Neural progenitor cell (in vitro differentiated cells): ENCODE measurements around the gene ST6GALNAC2. TPM values are rescaled to one million over a fixed set of nuclear protein-coding genes. Genes with fewer than 3 reads are reported as not detected.

Experiments
- DNase-seq: peaks from one replicate; pipeline ENCODE4 v3.0.0-alpha.2; 2016; ENCODE audit warnings: low spot score
- H2AFZ ChIP-seq: fragments of 200-600 bp; sonication (generic); replicated peaks from 2 replicates; pipeline ENCODE4 v1.6.1; 2016; ENCODE audit warnings: antibody characterized with exemption
- H3F3A ChIP-seq: fragments of 200-600 bp; sonication (generic); 2 replicates; pipeline ENCODE4 v1.6.1; 2016; ENCODE audit warnings: antibody characterized with exemption, low read depth
- H3K27ac ChIP-seq: fragments of 200-600 bp; sonication (generic); 2 replicates; pipeline ENCODE4 v1.5.1; 2016; ENCODE audit warnings: mild to moderate bottlenecking
- H3K27me3 ChIP-seq: fragments of 200-600 bp; sonication (generic); 2 replicates; pipeline ENCODE4 v1.6.1; 2016; ENCODE audit warnings: mild to moderate bottlenecking, moderate library complexity
- H3K36me3 ChIP-seq: fragments of 200-600 bp; sonication (generic); 2 replicates; pipeline ENCODE4 v1.5.1; 2016
- H3K4me1 ChIP-seq: fragments of 200-600 bp; sonication (generic); 2 replicates; pipeline ENCODE4 v1.6.1; 2016; ENCODE audit warnings: mixed run types
- H3K4me2 ChIP-seq: fragments of 200-600 bp; sonication (generic); 2 replicates; pipeline ENCODE4 v1.6.1; 2016
- H3K4me3 ChIP-seq: fragments of 200-600 bp; sonication (generic); 2 replicates; pipeline ENCODE4 v1.5.1; 2016
- H3K79me2 ChIP-seq: fragments of 200-600 bp; sonication (generic); 2 replicates; pipeline ENCODE4 v1.6.1; 2016; ENCODE audit warnings: low read depth
- H3K9ac ChIP-seq: fragments of 200-600 bp; sonication (generic); 2 replicates; pipeline ENCODE4 v1.6.1; 2016
- H3K9me3 ChIP-seq: fragments of 200-600 bp; sonication (generic); 2 replicates; pipeline ENCODE4 v1.5.1; 2016; ENCODE audit warnings: low read depth
- H4K20me1 ChIP-seq: fragments of 200-600 bp; sonication (generic); 2 replicates; pipeline ENCODE4 v1.6.1; 2016; ENCODE audit warnings: low read depth
- H3K27ac Mint-ChIP-seq: 3 replicates; pipeline ENCODE4 v1.8.0; 2021; ENCODE audit warnings: mixed read lengths
- H3K27me3 Mint-ChIP-seq: 2 replicates; pipeline ENCODE4 v1.8.0; 2022; ENCODE audit warnings: low read depth, mild to moderate bottlenecking, inconsistent platforms, moderate library complexity, mixed read lengths; ENCODE audit not compliant: insufficient read depth
- H3K36me3 Mint-ChIP-seq: 3 replicates; pipeline ENCODE4 v1.8.0; 2021; ENCODE audit warnings: mixed read lengths
- H3K4me1 Mint-ChIP-seq: 3 replicates; pipeline ENCODE4 v1.8.0; 2021; ENCODE audit warnings: mixed read lengths
- H3K4me3 Mint-ChIP-seq: 3 replicates; pipeline ENCODE4 v1.8.0; 2021; ENCODE audit warnings: mild to moderate bottlenecking, moderate library complexity, mixed read lengths
- H3K9me3 Mint-ChIP-seq: 3 replicates; pipeline ENCODE4 v1.8.0; 2020; ENCODE audit warnings: mixed read lengths
- EZH2 ChIP-seq: fragments of 200-600 bp; sonication (generic); IDR thresholded peaks from 2 replicates; pipeline ENCODE4 v1.6.1; 2017; ENCODE audit warnings: antibody characterized with exemption, mild to moderate bottlenecking, moderate library complexity
- EZH2phosphoT487 ChIP-seq: fragments of 200-600 bp; sonication (generic); IDR thresholded peaks from 2 replicates; pipeline ENCODE4 v1.6.1; 2017; ENCODE audit warnings: antibody characterized with exemption
- total RNA-seq: library from RNA; depleted of rRNA; stranded (reverse); fragments of >200 nt; gene quantifications from 2 replicates; pipeline ENCODE4 v1.2.3, GENCODE V29; 2015; ENCODE audit warnings: low replicate concordance
- TF ChIP-seq, protein P1 (sequence below): fragments of 200-600 bp; sonication (generic); IDR thresholded peaks from 2 replicates; pipeline ENCODE4 v1.5.1; 2017; ENCODE audit warnings: antibody characterized with exemption, mild to moderate bottlenecking

Gene ST6GALNAC2
- total RNA-seq, 1 donor from 2014 or later = not detected

DNA sequence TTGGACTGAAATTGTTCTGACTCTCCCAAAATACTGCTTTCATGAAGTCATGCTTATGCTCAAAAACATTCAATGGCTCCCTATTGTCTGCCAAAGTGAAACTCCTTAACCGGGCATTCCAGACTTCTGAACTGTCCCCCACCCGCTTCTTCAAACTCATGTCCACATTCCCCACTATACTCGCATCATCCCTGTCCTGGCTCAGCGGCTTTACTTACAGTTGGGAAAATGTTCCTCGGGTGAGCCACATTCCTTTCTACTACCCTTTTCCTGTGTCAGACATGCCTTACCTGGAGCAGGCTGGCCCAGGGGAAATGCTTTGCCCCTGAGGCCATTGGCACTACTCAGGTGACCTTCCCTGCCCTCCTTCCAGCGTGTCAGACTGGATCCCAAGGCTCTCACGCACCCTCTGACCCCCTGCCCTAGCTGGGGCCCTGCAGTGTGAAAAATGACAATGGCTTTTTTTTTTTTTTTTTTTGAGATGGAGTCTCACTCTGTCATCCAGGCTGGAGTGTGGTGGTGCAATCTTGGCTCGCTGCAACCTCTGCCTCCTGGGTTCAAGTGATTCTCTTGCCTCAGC, 53.5 kb downstream of the ST6GALNAC2 start:
- peaks cover 25% of the 10 kb centered on the region for H3K27me3 Mint-ChIP-seq
- no peak for DNase-seq
- no peak overlapping the region for H3K4me3 ChIP-seq
- H3K36me3 ChIP-seq = no peaks in the 10 kb centered on the region
- no peaks in the 10 kb centered on the region for H3K9me3 Mint-ChIP-seq
- peaks cover 11% of the 10 kb centered on the region for H3F3A ChIP-seq
- H3K9me3 ChIP-seq = no peaks in the 10 kb centered on the region
- peaks cover 39% of the 10 kb centered on the region for H3K4me1 Mint-ChIP-seq
- H3K4me2 ChIP-seq = no peak overlapping the region
- peaks cover 29% of the 10 kb centered on the region for H3K27me3 ChIP-seq
- no peaks in the 10 kb centered on the region for H3K36me3 Mint-ChIP-seq
- TF ChIP-seq, protein P1, sequence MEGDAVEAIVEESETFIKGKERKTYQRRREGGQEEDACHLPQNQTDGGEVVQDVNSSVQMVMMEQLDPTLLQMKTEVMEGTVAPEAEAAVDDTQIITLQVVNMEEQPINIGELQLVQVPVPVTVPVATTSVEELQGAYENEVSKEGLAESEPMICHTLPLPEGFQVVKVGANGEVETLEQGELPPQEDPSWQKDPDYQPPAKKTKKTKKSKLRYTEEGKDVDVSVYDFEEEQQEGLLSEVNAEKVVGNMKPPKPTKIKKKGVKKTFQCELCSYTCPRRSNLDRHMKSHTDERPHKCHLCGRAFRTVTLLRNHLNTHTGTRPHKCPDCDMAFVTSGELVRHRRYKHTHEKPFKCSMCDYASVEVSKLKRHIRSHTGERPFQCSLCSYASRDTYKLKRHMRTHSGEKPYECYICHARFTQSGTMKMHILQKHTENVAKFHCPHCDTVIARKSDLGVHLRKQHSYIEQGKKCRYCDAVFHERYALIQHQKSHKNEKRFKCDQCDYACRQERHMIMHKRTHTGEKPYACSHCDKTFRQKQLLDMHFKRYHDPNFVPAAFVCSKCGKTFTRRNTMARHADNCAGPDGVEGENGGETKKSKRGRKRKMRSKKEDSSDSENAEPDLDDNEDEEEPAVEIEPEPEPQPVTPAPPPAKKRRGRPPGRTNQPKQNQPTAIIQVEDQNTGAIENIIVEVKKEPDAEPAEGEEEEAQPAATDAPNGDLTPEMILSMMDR = no peak
- no peak for TF ChIP-seq EZH2
- no peak for TF ChIP-seq EZH2phosphoT487
- H3K79me2 ChIP-seq = no peaks in the 10 kb centered on the region
- peak overlapping the region; percentile 94 for H3K27ac Mint-ChIP-seq
- no peak overlapping the region for H3K4me3 Mint-ChIP-seq
- H4K20me1 ChIP-seq = peaks cover 3% of the 10 kb centered on the region
- H3K27ac ChIP-seq = no peak overlapping the region
- no peak overlapping the region for H3K9ac ChIP-seq
- H2AFZ ChIP-seq = no peak overlapping the region
- H3K4me1 ChIP-seq = peaks cover 9% of the 10 kb centered on the region

DNA sequence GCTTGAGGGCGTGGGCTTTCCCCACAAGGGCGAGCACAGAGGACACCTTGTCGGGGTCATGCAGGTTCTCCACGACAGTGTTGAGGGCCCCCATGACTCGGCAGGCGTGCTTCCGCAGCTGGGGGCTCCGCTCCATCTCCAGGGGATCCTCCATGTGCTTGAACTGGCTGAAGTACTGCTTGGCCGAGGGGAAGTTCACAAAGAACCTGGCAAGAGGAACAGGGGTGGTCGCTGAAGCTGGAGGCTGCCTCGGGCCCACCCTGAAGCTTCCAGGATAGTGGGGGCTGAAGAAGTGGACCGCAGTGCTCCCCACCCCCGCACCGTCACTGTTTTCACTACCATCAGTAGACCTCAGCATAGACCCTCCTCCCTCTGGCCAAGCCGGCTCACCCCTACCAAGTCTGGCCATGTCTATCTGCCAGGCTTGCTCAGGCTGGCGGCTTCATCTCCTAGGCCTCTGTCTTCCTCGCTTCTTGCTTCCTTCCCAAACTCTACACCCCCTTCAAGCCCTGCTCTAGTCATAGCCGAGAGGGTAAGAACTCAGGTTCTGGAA, 54.1 kb downstream of the ST6GALNAC2 start:
- Histone ChIP-seq H3K36me3 (no peaks in the 10 kb centered on the region), H3K4me3 (no peak overlapping the region), H3K9me3 (no peaks in the 10 kb centered on the region), H3K4me1 (peaks cover 9% of the 10 kb centered on the region), H3F3A (peaks cover 5% of the 10 kb centered on the region), H2AFZ (no peak overlapping the region), H3K27ac (no peak overlapping the region), H3K4me2 (no peak overlapping the region), H4K20me1 (peaks cover 2% of the 10 kb centered on the region), H3K9ac (no peak overlapping the region), H3K27me3 (peaks cover 23% of the 10 kb centered on the region), H3K79me2 (no peaks in the 10 kb centered on the region)
- peaks cover 38% of the 10 kb centered on the region for H3K4me1 Mint-ChIP-seq
- peaks cover 21% of the 10 kb centered on the region for H3K27me3 Mint-ChIP-seq
- H3K27ac Mint-ChIP-seq = peak overlapping the region; percentile 94
- no peaks in the 10 kb centered on the region for H3K36me3 Mint-ChIP-seq
- H3K4me3 Mint-ChIP-seq = no peak overlapping the region
- TF ChIP-seq, protein P1 = no peak
- TF ChIP-seq EZH2 (no peak), EZH2phosphoT487 (no peak)
- no peaks in the 10 kb centered on the region for H3K9me3 Mint-ChIP-seq
- DNase-seq = no peak

DNA sequence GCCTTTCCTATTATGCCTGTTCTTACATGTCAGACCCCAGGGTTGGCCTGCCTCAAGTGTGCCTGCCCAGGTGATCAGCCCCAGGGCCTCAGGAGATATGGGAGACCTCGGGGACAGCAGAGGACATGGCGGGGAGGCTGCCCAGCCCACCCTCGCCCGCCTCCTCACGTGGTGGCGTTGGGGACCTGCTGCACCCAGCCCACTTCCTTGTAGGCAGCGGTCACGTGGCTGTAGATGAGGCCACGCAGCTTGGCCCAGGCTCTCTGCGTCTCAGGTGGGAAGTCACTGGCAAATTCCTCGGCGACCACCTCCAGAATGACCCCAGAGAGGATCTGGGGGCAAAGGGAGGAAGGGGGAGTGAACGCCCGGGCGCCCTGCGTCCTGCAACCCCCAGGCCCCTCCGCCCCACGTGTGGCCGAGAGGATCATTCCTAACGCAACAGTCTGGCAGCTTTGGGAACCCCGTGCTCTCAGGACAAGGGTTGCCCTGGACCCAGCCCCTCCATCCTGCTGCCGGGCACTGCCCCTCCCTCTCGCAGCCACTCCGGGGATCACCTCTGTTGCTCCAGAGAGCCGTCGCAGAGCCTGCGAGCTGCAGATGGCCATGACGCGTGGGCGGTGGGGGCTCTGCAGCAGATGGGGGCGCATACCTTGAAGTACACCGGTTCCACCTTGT, 54.7 kb downstream of the ST6GALNAC2 start:
- peaks cover 38% of the 10 kb centered on the region for H3K4me1 Mint-ChIP-seq
- no peaks in the 10 kb centered on the region for H3K36me3 ChIP-seq
- H3K9me3 Mint-ChIP-seq = no peaks in the 10 kb centered on the region
- H3F3A ChIP-seq = no peaks in the 10 kb centered on the region
- H3K27me3 ChIP-seq = peaks cover 16% of the 10 kb centered on the region
- H3K4me1 ChIP-seq = peaks cover 9% of the 10 kb centered on the region
- no peak overlapping the region for H3K9ac ChIP-seq
- peaks cover 15% of the 10 kb centered on the region for H3K27me3 Mint-ChIP-seq
- H3K9me3 ChIP-seq = no peaks in the 10 kb centered on the region
- no peak overlapping the region for H3K4me3 Mint-ChIP-seq
- no peak overlapping the region for H3K4me3 ChIP-seq
- TF ChIP-seq EZH2 (no peak), EZH2phosphoT487 (no peak)
- TF ChIP-seq, protein P1 = no peak
- no peaks in the 10 kb centered on the region for H4K20me1 ChIP-seq
- H3K27ac ChIP-seq = no peak overlapping the region
- no peak overlapping the region for H3K4me2 ChIP-seq
- H2AFZ ChIP-seq = no peak overlapping the region
- H3K27ac Mint-ChIP-seq = no peak overlapping the region
- H3K79me2 ChIP-seq = no peaks in the 10 kb centered on the region
- no peaks in the 10 kb centered on the region for H3K36me3 Mint-ChIP-seq
- DNase-seq = no peak
